ENCODE data around the gene SYNE1.

The SYNE1 gene

GRCh38 chr6:152233547-152234320 lies 403.4 kb downstream of the SYNE1 start:
- no peak for DNase-seq (ENCODE audit: low spot score)

GRCh38 chr6:152232501-152233151 lies 404.5 kb downstream of the SYNE1 start:
- no peak for DNase-seq (ENCODE audit: low spot score)

DNA sequence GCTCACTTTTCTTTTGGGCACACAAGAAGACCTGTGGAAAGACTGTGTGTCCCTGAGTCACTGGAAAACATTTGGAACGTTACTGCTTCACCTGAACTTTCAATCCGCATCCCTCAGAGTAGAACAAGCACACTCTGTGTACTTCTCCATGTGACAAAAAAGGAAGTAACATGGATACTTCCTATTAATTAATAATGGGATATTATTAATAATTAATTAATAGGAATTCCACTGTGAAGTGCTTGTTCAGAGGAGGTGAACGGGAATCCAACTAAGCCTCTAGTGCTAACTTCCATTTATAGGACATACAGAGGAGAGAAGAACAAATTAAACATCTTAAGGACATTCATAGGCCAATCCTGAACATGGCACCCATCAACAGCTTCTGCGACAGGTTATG lies 407.8 kb downstream of the SYNE1 start:
- no peak for DNase-seq (ENCODE audit: low spot score)

GRCh38 chr6:152226119-152226518 lies 411.0 kb downstream of the SYNE1 start:
- no peak for DNase-seq (ENCODE audit: low spot score)

GRCh38 chr6:152225241-152225934 lies 411.8 kb downstream of the SYNE1 start:
- no peak for DNase-seq (ENCODE audit: low spot score)

GRCh38 chr6:152223636-152224035 lies 413.5 kb downstream of the SYNE1 start:
- DNase-seq (ENCODE audit: low spot score): peak; percentile 52

GRCh38 chr6:152221806-152222628 lies 415.1 kb downstream of the SYNE1 start:
- DNase-seq (ENCODE audit: low spot score): no peak

- DNase-seq (ENCODE audit: low spot score): no peak
These were observed 416.4 kb downstream of the SYNE1 start for GRCh38 chr6:152220786-152221185.

DNA sequence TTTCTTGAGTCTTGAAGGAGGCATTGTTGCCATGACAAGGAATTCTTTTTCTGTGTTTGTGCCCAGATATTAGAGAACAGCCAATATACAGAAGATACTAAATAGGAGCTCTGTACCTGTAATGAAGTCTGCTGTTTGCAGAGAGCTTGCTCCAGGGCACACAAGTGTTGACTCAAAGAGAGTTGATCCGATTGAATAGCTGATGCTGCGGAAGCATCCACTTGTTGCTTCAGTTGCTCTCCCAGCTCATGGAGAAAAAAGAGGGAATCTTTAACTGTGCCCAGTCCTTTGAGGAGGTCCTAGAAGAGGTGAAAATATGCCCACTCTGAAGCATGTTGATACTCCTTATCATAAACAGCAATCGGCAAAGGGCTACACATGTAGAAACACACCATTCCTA lies 418.3 kb downstream of the SYNE1 start:
- DNase-seq (ENCODE audit: low spot score): no peak

DNA sequence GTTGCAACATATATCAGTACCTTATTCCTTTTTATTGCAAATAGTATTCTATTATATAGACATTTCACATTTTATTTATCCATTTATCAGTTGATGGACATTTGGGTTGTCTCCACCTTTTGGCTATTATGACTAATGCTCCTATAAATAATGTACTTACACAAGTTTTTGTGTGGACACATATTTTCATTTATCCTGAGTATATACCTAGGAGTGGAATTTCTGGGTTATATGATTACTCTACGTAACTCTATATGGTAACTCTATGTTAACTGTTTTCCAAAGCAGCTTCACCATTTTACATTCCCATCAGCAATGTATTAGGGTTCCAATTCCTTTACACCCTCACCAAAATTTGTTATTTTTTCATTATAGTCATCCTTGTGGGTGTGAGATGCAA lies 424.7 kb downstream of the SYNE1 start:
- DNase-seq (ENCODE audit: low spot score): no peak

DNA sequence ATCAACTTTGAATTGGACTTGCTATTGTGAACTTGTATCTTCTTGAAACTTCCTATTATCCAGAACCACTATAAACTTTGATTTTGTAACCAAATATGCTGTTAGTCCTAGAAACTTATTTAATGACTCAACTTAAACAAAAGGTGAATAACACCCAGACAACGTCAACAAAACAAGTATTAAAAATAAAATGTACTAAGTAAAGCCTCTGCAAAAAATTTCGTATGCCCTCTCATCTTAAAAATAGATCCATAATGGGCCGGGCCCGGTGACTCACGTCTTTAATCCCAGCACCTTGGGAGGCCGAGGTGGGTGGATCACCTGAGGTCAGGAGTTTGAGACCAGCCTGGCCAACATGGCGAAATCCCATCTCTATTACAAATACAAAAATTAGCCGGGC lies 428.0 kb downstream of the SYNE1 start:
- DNase-seq (ENCODE audit: low spot score): no peak

GRCh38 chr6:152207915-152208714 lies 429.0 kb downstream of the SYNE1 start:
- no peak for DNase-seq (ENCODE audit: low spot score)

- no peak for DNase-seq (ENCODE audit: low spot score)
These were observed 430.9 kb downstream of the SYNE1 start for GRCh38 chr6:152206072-152206818.

DNA sequence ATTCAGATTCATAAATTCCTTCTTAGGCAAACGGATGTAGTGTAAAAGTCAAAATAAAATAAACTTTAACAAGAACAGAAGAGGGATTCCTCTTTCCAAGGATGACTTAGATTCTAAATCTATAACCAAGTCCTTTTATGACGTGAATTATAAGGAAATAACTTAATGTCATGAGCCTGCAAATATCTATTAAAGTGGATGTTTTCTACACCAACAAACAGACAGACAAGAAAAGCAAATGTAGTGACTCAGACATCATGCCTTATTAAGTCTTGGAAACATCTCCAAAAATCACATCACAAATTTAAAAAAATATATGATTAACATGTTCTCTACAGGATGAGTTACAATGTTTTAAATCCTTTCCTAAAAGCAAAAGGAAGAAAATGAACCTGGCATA lies 432.6 kb downstream of the SYNE1 start:
- no peak for DNase-seq (ENCODE audit: low spot score)

- no peak for DNase-seq (ENCODE audit: low spot score)
These were observed 436.0 kb downstream of the SYNE1 start for GRCh38 chr6:152201120-152201519.

- DNase-seq (ENCODE audit: low spot score): no peak
These were observed 441.3 kb downstream of the SYNE1 start for GRCh38 chr6:152195896-152196295.

DNA sequence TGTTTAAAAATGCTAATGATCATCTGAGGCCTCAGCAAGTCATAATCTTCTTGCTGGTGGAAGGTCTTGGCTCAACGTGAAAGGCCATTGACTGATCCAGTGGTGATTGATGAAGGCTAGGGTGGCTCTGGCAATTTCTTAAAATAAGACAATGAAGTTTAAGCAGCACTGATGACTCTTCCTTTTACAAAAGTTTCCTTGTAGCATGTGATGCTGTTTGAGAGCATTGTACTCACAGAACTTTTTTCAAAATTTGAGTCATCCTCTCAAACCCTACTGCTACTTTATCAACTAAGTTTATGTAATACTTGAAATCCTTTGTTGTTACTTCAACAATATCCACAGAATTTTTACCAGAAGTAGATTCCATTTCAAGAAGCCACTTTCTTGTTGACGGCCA lies 447.4 kb downstream of the SYNE1 start:
- DNase-seq (ENCODE audit: low spot score): no peak

DNA sequence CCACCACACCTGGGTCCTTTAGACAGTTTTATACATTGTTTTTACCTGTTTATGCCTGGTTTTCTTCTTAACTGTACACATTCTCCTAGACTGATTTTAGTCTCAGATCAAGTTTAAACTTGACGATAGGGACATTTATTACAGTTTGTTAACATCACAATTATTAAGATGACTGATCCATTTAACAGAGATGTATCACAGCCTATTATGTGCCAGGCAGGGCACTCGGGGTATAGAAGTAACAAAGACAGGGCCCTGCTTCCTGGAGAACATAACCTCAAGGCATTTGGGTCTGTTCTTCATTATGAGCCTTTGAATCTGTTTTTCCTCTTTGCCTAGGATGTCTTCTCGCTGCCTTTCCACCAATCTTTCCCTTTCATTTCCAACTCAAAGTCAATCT lies 449.2 kb downstream of the SYNE1 start:
- no peak for DNase-seq (ENCODE audit: low spot score)

GRCh38 chr6:152186840-152187239 lies 450.3 kb downstream of the SYNE1 start:
- no peak for DNase-seq (ENCODE audit: low spot score)

- DNase-seq (ENCODE audit: low spot score): no peak
These were observed 452.1 kb downstream of the SYNE1 start for GRCh38 chr6:152184917-152185574.
